ENCODE data around the gene MOB2.

Gene MOB2

DNA sequence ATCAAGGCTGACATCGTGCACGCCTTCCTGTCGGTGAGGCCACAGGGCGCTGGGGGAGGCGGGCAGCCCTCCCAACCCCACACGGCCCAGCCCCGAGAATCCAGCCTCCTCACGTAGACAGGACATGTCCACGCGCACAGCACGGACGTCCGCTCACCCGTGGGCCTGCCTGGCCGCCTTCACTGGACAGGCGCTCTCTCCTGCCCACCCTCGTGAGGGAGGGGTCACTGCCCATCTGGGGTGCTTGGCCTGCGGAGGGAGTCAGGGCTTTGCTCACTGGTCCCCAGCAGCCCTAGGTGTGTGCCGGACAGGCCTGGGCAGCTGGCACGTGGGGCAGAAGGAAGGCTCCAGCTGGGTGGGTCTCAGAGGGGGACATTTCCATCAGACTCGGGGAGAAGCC is 32.0 kb downstream of the MOB2 start:
- no peak for DNase-seq

DNA sequence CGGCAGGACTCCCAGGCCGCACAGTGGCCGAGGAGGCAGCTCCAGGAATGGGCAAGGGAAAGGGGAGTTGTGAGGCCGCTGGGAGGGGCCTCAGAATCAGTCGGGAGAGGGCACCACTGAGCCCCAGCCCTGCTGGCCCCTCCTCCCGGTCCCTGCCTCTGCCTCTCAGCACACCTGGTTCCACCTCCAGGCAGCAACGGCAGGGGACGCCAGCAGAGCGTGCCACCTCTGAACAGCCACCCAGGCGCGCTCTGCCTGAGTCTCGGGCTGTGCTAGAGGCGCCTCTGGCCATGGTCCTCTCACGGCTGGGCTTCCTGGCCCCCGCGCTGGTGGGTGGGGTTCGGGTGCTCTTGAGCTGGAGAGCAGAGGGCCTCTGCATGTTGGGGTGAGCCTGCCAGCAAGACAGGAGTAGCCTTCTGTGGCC is 33.0 kb downstream of the MOB2 start:
- DNase-seq, result peak in 1 of 2 experiments; percentile 5

DNA sequence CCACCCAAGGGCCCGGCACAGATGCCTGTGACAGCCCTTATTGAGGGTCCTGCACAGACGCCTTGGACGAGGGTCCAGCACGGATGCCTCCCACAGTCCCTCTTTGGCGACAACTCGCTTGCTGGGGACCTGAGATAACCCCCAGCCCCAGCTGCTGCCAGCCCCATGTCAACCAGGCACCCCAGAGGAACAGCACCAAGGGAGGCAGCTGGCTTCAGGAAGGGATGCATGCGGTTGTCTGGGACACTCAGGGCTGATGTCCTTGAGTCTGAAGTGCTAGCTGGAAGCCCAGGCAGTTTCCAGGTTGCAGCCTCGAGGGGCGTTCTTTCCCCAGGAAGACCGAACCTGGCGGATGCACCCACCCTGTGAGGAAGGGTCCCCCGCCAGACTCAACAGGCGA is 33.8 kb downstream of the MOB2 start:
- no peak for DNase-seq

DNA sequence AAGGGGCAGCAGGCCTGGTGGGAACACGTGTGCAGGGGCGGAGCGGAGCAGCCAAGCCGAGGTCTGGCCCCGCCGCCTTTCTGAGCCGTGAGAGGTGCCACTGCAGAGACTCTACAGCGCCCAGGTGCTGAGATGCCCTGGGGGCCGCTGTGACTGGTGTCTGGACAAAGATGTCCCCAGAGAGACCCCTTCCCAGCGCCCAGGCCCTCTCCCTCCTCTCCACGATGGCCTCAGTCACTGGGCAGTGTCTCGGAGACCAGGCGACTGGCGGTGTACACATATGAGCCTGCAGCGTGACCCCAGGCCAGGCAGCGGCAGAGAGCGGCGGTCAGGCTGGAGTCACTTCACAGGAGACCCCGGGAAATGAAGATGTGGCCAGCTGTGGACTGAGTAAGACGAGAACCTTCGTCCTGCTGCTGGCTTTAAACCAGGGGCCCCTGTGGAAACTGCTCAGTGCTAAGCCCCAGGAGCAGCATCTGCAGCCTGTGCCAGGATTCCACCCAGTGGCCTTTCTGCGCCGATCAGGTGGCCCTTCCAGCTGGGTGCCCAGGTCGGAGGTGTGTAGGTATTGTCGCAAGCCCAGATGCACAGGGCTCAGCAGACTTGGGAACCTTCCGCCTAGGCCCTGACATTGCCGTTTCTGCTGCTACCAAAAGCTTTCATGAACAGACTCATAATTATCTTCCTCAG is 34.7 kb downstream of the MOB2 start:
- no peak for DNase-seq

DNA sequence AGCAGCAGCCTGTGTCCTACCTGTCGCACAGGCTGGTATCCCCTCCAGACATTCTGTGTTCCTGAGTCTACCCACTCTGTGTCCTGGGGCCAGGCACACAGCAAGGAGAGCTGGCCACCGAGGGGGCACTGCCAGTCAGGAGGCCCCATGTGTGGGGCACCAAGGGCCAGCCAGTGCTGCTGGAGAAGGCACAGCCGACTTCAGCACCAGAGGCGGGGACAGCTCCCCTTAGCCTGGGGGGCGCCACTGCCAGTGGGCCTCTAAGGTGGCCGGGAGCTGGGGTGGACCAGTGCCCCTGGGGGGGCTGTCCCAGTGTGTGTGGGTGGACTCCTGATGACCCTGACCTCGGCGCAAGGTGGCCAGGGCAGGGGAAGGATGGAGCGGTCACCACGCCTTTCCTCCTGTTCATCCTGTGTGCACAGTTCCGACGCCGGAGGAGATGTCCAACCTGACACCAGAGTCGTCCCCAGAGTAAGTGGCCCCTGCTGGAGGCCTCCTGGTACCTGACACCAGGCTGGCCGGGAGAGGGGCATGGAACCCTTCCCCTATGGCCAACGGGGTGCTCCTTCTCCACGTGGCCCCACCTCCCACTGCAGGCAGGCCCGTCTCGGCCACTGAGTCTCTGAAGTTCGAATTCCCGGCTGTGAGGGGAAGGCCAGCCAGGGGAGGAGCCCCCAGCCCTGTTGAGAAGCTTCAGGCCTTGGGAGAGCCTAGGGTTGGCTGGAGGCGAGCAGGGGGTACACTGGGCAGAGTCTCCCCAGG is 35.4 kb downstream of the MOB2 start:
- no peak for DNase-seq

DNA sequence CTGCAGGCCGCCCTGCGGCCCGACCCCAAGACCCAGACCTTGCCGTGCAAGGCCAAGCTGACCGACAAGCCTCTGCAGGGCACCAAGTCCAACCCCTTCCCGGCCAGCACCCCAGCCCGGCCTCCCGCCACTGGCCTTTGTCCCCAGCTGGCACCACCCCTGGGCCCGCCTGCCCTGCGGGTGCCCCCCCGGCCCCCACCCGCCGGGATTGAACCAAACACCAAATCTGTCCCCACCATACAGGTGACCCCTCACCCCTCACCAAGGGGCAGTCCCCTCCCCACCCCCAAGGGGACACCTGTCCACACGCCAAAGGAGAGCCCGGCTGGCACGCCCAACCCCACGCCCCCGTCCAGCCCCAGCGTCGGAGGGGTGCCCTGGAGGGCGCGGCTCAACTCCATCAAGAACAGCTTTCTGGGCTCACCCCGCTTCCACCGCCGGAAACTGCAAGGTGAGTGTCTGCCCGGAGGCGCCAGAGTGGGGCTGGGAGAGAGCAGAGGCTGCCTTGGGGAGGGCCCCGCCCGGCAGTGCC is 36.2 kb downstream of the MOB2 start:
- DNase-seq, result no peak

DNA sequence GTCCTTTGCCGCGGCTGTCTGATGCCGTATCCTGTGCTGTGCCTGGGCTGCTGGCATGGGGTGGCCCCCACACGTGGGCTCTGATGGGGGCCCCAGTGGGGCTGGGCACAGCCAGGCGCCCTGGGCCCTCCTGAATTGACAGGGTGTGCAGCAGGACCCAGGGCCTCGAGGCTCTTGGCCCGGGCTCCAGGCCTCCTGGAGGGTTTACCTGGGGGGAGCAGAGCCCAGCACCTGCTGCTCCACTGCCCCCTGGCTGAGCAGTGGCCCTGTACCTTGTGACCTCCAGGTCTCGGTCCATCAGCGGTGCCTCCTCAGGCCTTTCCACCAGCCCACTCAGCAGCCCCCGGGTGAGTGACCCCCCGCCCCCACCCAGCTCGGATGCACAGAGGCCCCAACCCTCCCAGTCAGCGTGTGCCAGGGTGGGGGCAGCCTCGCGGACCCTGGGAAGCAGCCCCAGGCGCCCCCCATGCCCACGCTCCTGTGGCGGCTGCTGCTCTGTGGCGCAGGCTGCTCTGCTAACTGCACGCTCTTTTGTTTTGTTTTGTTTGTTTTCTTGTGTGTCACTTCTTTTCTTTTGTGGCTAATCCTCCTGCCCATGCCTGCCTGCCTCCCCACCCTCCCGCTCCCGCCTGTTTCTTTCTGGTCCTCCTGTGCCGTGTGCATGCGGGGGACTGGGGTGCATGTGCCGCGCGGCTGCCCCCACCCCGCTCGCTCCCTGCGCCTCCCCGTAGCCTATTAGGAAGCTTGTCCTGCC is 36.9 kb downstream of the MOB2 start:
- no peak for DNase-seq

DNA sequence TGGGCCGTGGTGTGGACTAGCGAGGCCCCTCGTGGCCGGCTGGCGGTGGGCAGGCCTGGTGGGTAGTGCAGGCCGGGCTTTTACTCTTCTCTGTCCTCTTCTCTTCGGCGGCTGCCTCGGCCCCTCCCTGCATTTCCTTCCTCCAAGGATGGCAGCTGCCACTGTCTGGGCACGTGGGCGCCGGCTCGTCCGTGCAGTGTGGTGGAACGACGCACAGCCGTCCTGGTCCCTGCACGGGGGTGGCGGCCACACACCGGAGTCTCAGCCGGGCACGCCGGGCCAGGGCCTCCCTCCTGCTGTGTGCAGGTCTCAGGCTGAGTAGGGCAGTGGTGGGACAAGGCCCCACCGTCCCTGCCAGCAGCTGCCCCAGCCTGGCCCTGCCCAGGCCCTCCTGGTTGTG is 37.7 kb downstream of the MOB2 start:
- DNase-seq, result no peak

DNA sequence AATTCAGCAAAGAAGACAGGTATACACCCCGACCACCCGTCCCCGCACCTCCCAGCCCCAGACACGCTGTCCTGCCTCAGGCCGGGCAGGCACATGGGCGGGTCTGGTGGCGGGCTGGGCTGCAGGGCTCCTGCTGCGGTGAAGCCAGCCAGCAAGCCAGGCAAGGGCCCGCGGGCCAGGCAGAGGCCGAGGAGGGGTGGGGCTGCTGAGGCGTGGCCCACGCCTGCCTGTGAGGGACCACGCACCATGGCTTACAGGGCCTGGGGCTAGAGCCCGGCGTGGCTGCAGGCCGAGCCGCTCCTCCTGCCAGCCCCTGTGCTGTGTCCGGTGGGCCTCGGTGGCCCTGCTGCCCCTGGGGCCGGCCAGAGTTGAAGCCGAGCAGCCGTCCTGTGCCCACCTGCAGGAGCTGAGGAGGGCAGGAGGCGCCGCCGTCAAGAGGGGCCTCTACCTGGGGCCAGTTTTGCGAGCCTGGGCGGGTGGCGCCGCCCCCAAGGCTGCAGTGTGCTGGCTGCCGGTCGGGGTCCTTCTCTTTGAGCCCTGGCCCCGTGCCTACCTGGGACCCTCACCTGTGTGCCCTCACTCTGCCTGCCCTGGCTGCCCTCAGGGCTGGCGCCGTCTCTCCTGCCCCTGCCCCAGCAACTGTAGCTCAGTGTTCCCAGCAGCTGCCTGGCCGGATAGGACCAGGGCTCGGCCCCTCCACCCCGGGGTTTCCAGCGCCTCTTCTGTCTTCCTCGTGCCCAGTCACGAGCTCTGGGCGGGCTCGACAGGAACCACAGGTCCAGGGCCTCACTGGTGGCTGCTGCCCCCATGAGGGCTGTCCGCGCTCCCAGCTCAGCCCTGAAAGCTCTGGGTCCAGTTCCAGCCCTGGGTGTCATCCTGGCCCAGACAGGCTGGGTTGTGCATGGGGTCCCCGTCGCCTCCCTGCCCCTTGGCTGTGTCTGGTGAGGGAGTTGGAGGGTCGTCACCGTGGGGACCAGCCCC is 38.4 kb downstream of the MOB2 start:
- DNase-seq, result no peak

DNA sequence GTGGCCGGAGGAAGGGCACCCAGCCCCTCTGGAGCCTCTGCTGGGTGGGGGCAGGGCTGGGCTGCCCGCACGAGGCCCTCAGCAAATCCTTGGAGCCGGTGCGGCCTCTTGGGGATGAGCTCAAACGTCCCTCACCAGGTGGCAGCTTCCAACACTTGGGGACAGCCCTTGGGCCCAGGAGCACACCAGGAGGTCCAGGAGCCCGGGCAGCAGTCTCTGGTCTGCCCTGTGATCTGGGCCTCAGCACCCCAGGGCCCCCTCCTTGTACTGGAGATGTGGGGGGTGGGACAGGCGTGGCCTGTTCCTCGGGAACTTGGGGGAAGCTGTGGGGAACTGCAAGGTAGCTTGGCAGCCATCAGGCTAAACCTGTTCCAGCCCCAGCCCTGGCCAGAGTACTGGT is 40.0 kb downstream of the MOB2 start:
- no peak for DNase-seq

DNA sequence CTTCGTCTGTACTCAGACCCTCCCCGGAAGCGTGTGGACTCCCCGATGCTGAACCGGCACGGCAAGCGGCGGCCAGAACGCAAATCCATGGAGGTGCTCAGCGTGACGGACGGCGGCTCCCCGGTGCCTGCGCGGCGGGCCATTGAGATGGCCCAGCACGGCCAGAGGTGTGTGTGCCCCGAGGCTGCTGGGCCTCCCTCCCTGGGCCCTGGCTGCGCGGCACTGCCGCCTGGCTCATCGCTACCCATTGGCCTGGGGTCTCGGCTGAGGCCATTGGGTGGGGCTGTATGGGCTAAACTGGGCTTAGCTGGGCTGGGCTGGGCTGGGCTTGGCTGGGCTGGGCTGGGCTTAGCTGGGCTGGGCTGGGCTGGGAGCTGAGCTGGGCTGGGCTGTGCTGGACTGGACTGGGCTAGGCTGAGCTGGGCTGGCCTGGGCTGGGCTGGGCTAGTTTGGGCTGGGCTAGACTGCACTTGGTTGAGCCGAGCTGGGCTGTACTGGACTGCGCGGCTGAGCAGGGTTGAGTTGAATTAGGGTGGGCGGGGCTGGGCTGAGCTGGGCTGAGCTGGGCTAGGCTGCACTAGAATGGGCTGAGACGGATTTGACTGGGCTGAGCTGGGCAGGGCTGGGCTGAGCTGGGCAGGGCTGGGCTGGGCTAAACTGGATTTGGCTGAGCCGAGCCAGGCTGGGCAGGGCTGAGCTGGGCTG is 40.7 kb downstream of the MOB2 start:
- no peak for DNase-seq

DNA sequence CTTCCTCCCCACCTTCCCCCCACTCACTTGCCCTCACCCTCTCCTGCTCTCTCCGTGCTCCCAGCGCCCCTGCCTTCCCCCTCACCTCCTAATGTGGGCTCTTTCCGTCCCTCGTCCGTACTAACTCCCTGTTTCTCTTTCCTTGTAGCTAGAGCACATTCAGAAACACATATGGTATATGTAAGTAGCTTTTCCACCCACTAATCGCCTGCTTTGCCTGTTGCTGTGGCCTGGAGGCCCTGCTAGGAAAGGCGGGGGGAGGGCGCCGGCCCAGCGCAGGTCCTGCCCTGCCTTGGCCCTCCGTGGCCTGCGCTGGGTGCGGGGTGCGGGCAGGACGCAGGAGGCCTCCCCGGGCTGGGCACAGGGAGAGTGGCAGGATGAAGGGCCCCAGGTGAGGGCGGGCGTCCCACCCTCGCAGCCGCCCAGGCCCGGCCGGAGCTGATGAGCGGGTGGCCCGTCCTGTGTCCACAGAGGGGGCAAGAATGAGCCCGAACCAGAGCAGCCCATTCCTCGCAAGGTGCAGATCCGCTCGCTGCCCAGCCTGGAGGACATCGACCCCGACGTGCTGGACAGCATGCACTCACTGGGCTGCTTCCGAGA is 41.7 kb downstream of the MOB2 start:
- no peak for DNase-seq

DNA sequence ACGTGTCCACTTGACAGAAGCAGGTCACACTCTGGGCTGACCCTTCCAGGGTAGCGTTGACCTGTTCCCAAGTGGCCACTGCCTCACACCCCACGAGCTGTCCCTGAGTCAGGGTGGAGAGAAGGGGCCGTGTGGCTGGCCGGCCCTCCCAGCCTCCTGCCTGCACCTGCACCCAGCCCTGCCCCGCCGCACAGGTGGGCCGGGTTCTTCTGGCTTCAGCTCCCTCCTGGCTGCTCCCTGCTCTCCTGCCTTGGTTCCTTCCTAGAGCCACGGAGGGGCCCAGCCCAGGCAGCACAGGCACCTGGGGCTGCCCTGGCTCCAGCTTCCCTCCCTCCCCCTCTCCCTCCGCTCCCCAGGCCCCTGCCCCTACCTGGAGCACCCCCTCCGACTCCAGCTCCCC is 42.3 kb downstream of the MOB2 start:
- no peak for DNase-seq

DNA sequence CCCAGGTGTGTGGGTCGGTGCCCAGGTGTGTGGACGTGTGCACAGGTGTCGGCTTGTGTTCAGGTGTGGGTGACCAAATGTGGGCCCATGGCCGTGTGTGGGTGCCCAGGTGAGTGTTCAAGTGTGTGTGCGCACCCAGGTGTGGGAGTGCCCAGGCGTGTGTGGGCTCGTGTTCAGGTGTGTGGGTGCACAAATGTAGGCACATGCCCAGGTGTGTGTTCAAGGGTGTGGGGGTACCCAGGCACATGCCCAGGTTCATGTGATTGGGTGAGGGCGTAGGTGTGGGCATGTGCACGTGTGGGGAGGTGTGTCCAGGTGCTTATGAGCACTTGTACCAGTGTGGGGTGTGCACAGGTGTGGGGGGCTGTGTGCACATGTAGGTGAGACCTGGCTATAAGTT is 42.8 kb downstream of the MOB2 start:
- no peak for DNase-seq

DNA sequence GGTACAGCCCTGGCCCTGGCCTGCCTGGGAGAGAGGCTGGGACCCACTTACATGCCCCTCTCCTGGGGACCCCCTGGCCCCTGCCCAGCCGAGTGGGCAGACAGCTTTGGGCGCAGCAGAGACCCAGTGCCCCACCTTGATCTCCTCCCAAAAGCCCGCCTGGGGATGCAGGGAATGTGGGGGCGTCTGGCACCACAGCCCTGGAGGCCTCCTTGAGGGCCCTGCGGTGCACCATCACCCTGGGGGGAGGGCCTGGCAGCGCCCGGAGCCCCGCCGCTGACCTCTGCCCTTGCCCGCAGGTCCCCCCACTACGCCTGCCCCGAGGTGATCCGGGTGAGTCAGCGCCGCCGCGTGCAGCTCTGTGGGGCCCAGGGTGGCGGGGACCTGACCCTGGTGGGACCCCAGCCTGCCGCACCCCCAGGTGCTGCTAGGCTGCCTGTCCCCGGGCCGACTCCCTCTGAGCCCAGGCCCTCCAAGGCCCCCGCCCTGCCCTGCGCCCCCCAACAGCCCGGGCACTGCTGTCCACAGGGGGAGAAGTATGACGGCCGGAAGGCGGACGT is 43.7 kb downstream of the MOB2 start:
- DNase-seq, result no peak

DNA sequence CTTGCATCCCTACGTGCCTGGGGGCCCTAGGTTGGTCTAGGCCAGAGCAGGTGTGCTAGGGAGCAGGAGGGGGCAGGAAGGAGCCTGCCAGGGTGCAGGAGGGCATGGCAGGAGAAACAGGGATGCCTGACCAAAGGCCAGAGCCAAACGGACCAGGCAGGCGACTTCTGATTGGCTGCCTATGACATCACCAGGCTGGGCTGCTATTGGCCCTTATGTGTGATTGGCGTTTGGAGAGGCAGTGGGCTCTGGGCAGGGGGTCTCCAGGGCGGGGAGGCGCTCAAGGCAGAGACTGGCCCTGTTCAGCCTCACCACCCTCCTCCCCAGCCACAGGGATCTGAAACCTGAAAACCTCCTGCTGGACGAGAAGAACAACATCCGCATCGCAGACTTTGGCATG is 44.4 kb downstream of the MOB2 start:
- DNase-seq, result no peak

DNA sequence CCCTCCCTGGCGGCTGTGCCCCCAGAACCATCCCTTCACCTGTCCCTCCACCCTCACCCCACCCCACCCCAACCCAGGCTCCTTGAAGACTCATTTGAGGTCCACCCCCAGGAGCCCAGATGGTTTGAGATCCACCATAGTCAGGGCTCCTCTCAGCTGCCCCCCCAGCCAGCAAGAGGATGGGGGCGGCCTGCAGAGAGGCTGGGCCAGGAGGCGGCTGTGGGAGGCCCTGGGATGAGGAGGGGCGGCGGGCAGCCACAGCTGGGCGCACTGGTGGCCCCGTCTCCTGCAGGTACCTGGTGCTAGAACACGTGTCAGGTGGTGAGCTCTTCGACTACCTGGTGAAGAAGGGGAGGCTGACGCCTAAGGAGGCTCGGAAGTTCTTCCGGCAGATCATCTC is 46.1 kb downstream of the MOB2 start:
- DNase-seq, result no peak

DNA sequence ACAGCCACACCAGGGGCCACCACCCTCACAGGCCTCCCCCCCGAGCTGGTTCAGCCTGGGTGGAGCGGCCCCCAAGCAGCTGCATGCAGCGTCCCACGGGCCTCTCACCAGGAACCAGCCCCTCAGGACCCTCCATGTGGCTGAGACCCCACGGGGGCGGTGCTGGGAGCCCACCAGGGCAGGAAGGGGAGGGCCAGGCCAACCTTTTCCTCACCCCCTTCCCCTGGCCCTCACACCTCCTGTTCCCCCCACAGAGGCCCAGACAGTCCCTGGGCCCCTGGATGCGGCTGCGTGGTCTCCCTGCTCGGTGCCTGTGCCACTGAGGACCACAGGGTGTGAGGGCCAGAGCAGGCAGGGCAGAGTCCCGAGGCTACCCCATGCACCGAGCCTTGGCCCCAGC is 46.5 kb downstream of the MOB2 start:
- DNase-seq, result no peak

DNA sequence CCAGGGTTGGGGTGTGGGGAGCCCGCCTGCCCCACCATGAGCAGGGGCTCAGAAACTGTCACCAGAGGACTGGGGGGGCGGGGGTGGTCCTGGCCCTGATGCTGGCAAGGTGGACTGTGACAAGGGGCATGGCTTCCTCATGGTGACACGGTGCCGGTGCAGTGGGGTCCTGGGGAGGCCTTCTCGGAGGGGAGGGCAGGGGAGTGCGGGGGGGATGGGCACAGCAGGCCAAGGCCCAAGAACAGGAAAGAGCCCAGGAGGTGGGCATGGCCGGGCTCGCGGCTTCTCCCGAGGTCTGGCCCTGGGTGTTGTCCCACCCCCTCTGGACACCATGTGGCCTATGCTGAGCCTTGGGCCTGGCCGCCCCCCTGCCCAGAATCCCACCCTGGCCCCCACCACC is 47.2 kb downstream of the MOB2 start:
- DNase-seq, result no peak

DNA sequence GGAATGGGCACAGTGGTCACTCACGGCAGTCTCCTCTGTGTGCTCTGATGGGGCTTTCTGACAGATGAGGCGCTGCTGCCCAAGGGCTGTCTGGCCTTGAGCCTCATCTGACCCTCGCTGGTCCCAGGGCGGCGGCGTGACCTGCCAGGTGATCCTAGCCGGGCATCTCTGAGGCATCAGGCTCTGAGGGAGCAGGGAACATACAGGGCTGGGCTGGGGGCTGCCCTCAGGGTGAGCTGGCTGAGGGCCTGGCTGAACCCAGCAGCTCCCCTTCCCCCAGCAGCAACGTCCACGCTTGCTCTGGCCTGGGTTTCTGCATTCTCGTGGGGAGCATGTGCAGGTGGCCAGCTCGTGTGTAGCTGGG is 47.6 kb downstream of the MOB2 start:
- DNase-seq, result no peak

Measured in SW 1271 (cell line).